Measurements from ENCODE around the gene SH2D7.

SH2D7 gene

DNA sequence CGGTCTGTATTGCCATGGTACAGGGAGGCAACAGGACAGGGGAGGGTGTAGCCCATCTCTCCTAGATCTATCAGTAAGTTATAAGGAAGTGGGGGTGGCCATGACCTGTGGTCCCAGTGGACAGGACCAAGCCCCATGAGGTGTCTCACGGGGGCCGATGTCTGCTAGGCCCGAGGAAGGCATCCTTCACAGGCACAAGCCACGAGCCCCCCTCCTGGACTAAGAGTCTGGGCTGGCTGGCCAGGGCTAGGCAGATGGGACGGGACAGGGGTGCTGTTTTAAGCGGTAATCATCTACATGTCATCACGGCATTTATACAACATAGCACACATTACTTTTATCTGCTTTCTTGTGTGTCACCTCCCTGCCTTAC lies 12.3 kb upstream of the SH2D7 start:
- H3K4me3 ChIP-seq (replicated peaks; ENCODE audit: insufficient read depth, low read length): no peak overlapping the region
- TF ChIP-seq, protein P1, sequence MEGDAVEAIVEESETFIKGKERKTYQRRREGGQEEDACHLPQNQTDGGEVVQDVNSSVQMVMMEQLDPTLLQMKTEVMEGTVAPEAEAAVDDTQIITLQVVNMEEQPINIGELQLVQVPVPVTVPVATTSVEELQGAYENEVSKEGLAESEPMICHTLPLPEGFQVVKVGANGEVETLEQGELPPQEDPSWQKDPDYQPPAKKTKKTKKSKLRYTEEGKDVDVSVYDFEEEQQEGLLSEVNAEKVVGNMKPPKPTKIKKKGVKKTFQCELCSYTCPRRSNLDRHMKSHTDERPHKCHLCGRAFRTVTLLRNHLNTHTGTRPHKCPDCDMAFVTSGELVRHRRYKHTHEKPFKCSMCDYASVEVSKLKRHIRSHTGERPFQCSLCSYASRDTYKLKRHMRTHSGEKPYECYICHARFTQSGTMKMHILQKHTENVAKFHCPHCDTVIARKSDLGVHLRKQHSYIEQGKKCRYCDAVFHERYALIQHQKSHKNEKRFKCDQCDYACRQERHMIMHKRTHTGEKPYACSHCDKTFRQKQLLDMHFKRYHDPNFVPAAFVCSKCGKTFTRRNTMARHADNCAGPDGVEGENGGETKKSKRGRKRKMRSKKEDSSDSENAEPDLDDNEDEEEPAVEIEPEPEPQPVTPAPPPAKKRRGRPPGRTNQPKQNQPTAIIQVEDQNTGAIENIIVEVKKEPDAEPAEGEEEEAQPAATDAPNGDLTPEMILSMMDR (IDR thresholded peaks at IDR 0.05; ENCODE audit: insufficient read depth, low read length): no peak
- TF ChIP-seq POLR2AphosphoS5 (IDR thresholded peaks at IDR 0.05; ENCODE audit: low read depth): no peak
- DNase-seq (ENCODE audit: low read depth in 1 of 2, low spot score in 1 of 2): no peak

DNA sequence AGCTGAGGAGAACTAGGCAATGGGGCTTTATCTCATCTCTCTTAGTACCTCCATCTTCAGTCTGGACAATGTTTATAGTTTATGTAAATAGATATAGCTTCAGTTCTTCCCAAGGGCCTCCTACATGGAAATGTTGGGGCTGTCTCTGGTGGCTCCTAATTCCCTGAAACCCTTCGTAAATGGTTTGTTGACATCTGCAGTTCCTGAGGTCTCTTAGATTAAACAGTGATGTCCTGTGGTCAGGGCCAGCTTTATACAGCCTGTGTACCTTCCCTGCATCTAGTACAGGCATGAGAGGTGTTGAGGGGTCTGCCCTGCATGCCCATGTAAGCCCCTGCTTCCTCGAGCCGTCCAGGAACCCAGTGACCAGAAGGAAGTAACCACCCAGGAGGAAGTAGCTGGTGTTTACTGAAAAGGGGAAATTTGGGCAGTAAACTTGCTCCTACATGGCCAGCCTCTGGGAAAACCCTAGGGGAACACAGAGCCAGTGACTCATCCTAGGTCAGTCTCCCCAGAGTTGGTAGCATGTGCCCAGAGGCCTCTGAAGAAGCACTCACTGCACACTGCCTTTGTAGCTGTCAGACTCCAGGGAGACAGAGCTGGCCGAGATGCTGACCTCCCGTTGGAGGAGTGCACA lies 10.1 kb upstream of the SH2D7 start:
- H3K27me3 ChIP-seq (ENCODE audit: insufficient read depth, poor library complexity, severe bottlenecking): no peaks in the 10 kb centered on the region
- TF ChIP-seq POLR2AphosphoS5 (IDR thresholded peaks at IDR 0.05; ENCODE audit: low read depth) (no peak), GABPA (IDR thresholded peaks at IDR 0.05; ENCODE audit: low read depth) (no peak), SPI1 (IDR thresholded peaks at IDR 0.05; ENCODE audit: borderline replicate concordance, low read depth) (peak; percentile 14; the same call in 1 of the 2 replicates)
- TF ChIP-seq, protein P1 (IDR thresholded peaks at IDR 0.05; ENCODE audit: insufficient read depth, low read length): no peak
- TF ChIP-seq, protein P2, sequence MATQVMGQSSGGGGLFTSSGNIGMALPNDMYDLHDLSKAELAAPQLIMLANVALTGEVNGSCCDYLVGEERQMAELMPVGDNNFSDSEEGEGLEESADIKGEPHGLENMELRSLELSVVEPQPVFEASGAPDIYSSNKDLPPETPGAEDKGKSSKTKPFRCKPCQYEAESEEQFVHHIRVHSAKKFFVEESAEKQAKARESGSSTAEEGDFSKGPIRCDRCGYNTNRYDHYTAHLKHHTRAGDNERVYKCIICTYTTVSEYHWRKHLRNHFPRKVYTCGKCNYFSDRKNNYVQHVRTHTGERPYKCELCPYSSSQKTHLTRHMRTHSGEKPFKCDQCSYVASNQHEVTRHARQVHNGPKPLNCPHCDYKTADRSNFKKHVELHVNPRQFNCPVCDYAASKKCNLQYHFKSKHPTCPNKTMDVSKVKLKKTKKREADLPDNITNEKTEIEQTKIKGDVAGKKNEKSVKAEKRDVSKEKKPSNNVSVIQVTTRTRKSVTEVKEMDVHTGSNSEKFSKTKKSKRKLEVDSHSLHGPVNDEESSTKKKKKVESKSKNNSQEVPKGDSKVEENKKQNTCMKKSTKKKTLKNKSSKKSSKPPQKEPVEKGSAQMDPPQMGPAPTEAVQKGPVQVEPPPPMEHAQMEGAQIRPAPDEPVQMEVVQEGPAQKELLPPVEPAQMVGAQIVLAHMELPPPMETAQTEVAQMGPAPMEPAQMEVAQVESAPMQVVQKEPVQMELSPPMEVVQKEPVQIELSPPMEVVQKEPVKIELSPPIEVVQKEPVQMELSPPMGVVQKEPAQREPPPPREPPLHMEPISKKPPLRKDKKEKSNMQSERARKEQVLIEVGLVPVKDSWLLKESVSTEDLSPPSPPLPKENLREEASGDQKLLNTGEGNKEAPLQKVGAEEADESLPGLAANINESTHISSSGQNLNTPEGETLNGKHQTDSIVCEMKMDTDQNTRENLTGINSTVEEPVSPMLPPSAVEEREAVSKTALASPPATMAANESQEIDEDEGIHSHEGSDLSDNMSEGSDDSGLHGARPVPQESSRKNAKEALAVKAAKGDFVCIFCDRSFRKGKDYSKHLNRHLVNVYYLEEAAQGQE (IDR thresholded peaks at IDR 0.05; ENCODE audit: insufficient replicate concordance, low read depth): no peak
- DNase-seq (ENCODE audit: low read depth in 1 of 2, low spot score in 1 of 2): peak in 1 of 2 experiments; percentile 43
- no peak overlapping the region for H3K4me3 ChIP-seq (replicated peaks; ENCODE audit: insufficient read depth, low read length)
- H3K27ac ChIP-seq (replicated peaks): no peak overlapping the region; the same call in 1 of the 2 replicates

More for the DNA sequence above, 12.3 kb upstream of the SH2D7 start:
- Histone ChIP-seq H3K27me3 (ENCODE audit: insufficient read depth, poor library complexity, severe bottlenecking) (no peaks in the 10 kb centered on the region), H3K27ac (replicated peaks) (no peak overlapping the region)

DNA sequence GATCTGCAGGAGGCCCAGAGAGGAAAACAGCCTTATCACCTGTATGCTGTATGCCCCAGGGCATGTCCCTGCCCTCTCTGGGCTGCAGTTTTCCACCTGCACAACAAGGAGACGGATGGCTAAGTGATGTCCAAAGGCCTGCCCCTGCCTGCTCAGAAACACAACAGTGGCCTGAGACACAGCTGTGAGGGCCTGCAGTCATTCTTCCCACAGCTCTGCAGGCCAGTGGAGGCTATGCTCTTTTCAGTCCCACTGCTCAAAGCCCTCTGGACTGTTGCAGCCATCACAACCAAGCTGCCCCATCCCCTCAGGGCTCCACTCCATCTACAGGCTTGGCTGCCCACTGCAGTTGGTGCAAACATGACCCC lies 9.6 kb upstream of the SH2D7 start:
- TF ChIP-seq GABPA (IDR thresholded peaks at IDR 0.05; ENCODE audit: low read depth): no peak
- TF ChIP-seq, protein P1 (IDR thresholded peaks at IDR 0.05; ENCODE audit: insufficient read depth, low read length): no peak
- no peak for TF ChIP-seq SPI1 (IDR thresholded peaks at IDR 0.05; ENCODE audit: borderline replicate concordance, low read depth)
- TF ChIP-seq, protein P2 (IDR thresholded peaks at IDR 0.05; ENCODE audit: insufficient replicate concordance, low read depth): no peak
- no peak for TF ChIP-seq POLR2AphosphoS5 (IDR thresholded peaks at IDR 0.05; ENCODE audit: low read depth)
- Histone ChIP-seq H3K27ac (replicated peaks) (no peak overlapping the region; the same call in 1 of the 2 replicates), H3K4me3 (replicated peaks; ENCODE audit: insufficient read depth, low read length) (no peak overlapping the region), H3K27me3 (ENCODE audit: insufficient read depth, poor library complexity, severe bottlenecking) (no peaks in the 10 kb centered on the region)
- DNase-seq (ENCODE audit: low read depth in 1 of 2, low spot score in 1 of 2): no peak

DNA sequence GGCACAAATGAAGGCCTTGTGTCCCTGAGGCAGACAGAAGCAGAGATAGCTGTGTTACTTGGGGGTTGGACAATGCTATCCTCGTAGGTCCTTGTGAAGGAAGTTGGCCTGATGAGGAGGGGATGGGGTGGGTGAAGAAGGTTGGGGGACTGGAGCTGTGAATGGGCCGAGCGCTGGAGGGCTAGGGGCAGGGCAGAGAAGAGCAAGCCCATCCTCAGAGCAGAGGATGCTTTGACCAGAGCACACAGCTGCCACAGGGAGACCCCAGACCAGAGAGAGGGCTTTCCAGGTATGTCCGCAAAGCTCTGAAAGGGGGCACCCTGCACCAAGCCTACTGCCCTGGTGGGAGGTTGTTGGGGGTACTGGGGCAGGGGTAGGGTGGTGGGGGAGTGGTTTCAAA lies 9.2 kb upstream of the SH2D7 start:
- no peak for TF ChIP-seq SPI1 (IDR thresholded peaks at IDR 0.05; ENCODE audit: borderline replicate concordance, low read depth)
- Histone ChIP-seq H3K27ac (replicated peaks) (no peak overlapping the region), H3K27me3 (ENCODE audit: insufficient read depth, poor library complexity, severe bottlenecking) (no peaks in the 10 kb centered on the region), H3K4me3 (replicated peaks; ENCODE audit: insufficient read depth, low read length) (no peak overlapping the region)
- DNase-seq (ENCODE audit: low read depth in 1 of 2, low spot score in 1 of 2): no peak

Measured in HL-60 (cell line).